Subcutaneous adipose tissue (tissue), 4 donors: ENCODE results near the gene CHN2. TPM values are rescaled to one million over a fixed set of nuclear protein-coding genes. Genes with fewer than 3 reads are reported as not detected.

Source experiments
- CTCF ChIP-seq: fragments of 450-650 bp; IDR thresholded peaks from one replicate; pipeline ENCODE4 v1.5.1; 2016; ENCODE audit warnings: low read depth, mild to moderate bottlenecking, control low read depth, antibody characterized with exemption, moderate library complexity
- total RNA-seq, 4 donors: library from RNA; depleted of rRNA; stranded (reverse); fragments of >200 nt; gene quantifications; one replicate each; pipeline ENCODE4 v1.1.0, GENCODE V29; 2016

Gene CHN2
- total RNA-seq, 4 donors from 2014 or later = 10.0 to 19.4 (median 13.8) TPM

- TF ChIP-seq CTCF = no peak
These were observed 190.7 kb downstream of the CHN2 start for GRCh38 chr7:29385214-29385814.

- no peak for TF ChIP-seq CTCF
These were observed 191.7 kb downstream of the CHN2 start for GRCh38 chr7:29386196-29386765.

- TF ChIP-seq CTCF = no peak
These were observed 196.7 kb downstream of the CHN2 start for GRCh38 chr7:29391262-29391661.

- TF ChIP-seq CTCF = no peak
These were observed 199.7 kb downstream of the CHN2 start for GRCh38 chr7:29394321-29394720.

- TF ChIP-seq CTCF = no peak
These were observed 202.0 kb downstream of the CHN2 start for GRCh38 chr7:29396563-29396962.

- no peak for TF ChIP-seq CTCF
These were observed 202.8 kb downstream of the CHN2 start for GRCh38 chr7:29397398-29397797.

- no peak for TF ChIP-seq CTCF
These were observed 203.4 kb downstream of the CHN2 start for GRCh38 chr7:29398011-29398410.
